Activated T-helper 1 cell treated with anti-CD3 and anti-CD28 coated beads, Interleukin-2, amount 50 U/mL, for 16 hours (primary cell): Measurements from ENCODE around the gene PLXNB3.

Experiments used
- DNase-seq, 2 donors: peaks; one replicate each; pipeline ENCODE4 v3.0.0-alpha.2; 2020; ENCODE audit warnings: low read depth in 1 of 2, low spot score in 1 of 2

The PLXNB3 gene

DNA sequence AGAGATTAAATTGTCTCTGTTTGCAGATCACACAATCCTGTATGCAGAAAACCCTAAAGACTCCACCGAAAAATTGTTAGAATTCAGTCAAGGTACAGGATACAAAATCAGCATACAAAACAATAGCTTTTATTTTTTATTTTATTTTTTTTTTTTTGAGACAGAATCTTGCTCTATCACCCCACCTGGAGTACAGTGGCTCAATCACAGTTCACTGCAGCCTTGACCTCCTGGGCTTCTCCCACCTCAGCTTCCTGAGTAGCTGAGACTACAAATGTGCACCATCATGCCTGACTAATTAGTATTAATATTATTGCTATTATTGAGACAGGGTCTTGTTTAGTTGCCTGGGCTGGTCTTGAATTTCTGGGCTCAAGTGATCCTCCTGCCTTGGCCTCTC, 8.9 kb upstream of the PLXNB3 start:
- DNase-seq, result no peak

DNA sequence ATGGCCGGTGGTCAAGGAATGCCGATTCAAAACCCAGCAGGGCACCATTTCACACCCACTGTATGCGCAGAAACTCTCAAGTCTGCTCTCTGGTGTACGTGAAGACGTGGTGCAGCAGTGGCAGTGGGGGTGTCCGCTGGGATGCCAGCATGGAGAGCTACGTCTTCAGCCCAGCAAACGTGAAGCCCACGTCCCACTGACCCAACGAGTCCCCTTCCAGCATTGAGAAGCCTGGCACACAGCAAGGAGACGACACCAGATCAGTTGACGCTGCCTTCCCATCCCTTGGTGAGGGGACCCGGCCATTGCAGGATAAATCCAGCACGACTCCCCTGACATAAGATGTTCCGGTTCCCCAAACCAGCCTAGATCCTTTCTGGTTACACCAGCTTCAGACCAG, 2.2 kb upstream of the PLXNB3 start:
- no peak for DNase-seq

GRCh38 chrX:153762626-153763173, 1.3 kb upstream of the PLXNB3 start:
- no peak for DNase-seq

- DNase-seq, result no peak
Measured at GRCh38 chrX:153763298-153763932, 634 bp upstream of the PLXNB3 start.

DNA sequence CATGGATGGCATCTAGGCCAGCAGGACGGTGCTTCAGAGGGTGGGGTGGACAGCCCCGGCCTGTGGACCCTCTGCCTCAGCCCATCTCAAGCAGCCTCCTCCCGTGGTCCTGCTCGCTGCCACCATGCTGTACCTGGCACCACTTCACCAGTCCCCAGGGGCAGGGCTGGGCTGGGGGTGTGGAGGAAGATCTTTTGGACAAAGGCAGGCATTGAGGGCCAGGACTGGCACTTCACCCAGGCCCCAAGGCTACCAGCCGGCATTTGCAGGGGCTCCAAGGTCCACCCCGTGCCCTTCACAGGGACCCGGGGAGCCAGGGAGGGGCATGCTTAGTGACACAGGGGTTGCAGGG, 713 bp downstream of the PLXNB3 start:
- DNase-seq, result no peak

- DNase-seq, result no peak
Measured at GRCh38 chrX:153765138-153766079, 1.4 kb downstream of the PLXNB3 start.

DNA sequence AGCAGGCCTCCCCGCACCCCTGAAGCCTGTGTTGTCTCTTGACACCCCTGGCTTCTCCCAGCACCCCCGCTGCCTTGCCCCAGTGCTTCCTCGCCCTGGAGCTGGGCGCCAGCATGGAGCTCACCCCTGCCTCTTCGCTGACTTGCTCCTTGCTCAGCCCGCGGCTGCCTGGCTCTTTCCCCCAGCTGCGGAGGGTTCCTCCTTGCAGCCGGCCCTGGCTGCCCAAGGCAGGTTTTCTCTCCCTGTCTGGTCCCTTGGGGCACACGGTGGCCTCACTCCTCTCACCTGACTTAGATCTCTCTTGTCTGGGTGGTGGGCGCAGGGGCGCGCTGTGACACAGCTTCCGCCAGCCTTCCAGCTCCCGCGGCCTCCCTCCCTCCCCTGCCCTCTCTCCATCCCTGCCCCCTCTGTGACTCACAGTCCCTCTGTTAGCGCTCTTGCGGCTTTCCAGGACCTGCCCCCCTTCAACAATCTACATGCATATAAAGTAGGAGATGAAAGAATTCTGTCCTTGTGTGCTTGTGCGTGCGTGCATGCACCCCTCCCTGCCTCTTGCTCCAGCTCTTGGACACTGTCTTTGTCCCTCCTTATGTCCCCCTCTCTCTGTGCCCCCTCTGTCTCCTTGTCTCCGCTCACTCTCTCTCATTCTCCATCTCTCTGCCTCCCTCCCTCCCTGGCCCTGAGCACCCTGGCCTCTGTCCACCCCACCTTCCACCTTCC, 2.2 kb downstream of the PLXNB3 start:
- DNase-seq, result no peak

- DNase-seq, result no peak
Measured at GRCh38 chrX:153766871-153767673, 3.0 kb downstream of the PLXNB3 start.

DNA sequence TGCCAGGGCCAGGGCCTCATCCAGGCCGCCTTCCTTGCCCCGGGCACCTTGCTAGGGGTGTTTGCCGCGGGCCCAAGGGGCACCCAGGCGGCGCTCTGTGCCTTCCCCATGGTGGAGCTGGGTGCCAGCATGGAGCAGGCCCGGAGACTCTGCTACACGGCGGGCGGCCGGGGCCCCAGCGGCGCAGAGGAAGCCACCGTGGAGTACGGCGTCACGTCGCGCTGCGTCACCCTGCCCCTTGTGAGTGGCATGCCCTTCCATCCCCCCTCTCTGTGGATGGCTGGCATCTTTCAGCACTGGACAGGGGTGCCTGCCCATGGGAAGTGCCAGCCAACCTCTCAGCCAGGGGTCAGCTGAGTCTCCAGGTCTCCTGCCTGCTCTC, 3.6 kb downstream of the PLXNB3 start:
- no peak for DNase-seq

DNA sequence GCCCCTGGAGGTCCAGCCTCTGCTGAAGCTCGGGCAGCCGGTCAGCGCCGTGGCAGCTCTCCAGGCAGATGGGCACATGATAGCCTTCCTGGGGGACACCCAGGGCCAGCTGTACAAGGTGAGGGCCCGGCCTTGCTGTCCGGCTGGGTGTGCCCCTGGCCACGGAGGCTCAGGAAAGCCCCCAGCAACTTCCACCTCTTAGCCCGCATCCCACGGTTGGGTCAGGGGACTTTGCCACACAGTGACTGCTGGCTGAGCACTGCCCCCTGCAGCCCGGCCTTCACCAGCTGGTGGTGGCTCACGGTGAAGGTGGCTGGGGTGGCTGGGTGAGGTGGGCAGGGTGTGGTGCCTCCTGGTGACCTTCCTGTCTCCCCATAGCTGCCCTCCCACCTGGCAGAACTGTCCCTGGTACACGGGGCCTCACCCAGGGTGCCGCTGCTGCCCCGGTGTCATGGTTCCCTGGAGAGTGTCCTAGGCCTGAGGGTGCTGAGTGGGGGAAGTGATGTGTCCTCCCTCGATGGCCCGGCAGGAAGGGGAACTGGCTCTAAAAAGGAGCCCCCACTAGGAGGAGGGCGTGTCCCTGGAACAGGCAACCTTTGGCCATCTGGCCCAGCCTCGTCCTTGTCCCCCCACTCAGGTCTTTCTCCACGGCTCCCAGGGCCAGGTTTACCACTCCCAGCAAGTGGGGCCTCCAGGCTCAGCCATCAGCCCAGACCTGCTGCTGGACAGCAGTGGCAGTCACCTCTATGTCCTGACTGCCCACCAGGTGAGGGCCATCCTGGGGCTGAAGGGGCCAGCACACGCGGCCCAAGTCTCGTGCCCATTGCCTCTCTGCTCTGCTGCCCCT, 4.5 kb downstream of the PLXNB3 start:
- no peak for DNase-seq

DNA sequence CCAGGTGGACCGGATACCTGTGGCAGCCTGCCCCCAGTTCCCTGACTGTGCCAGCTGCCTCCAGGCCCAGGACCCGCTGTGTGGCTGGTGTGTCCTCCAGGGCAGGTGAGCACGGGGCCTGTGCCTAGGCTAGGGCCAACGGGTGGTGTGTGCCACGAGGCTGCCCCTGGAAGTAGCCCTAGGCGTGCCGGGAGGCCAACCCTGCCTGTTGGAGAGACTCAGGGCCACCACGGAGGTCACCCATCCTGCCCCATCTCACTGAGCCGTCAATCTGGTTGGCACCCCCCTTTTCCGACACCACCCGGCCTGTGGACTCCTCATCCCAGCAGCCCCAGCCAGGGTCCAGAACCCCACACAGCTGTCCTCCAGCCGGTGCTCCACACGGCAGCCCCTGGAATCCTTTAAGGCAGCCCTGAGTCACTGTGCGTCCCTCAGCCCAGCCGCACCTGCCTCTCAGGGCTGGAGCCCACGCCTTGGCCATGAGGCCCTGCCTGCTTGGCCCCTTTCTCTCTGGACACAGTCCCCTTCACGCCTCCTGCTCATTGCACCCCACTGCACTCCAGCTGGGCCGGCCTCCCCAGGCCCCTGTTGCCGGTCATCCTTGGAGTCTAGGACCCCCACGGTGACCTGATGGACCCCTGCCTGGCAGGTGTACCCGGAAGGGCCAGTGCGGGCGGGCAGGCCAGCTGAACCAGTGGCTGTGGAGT, 5.3 kb downstream of the PLXNB3 start:
- no peak for DNase-seq

DNA sequence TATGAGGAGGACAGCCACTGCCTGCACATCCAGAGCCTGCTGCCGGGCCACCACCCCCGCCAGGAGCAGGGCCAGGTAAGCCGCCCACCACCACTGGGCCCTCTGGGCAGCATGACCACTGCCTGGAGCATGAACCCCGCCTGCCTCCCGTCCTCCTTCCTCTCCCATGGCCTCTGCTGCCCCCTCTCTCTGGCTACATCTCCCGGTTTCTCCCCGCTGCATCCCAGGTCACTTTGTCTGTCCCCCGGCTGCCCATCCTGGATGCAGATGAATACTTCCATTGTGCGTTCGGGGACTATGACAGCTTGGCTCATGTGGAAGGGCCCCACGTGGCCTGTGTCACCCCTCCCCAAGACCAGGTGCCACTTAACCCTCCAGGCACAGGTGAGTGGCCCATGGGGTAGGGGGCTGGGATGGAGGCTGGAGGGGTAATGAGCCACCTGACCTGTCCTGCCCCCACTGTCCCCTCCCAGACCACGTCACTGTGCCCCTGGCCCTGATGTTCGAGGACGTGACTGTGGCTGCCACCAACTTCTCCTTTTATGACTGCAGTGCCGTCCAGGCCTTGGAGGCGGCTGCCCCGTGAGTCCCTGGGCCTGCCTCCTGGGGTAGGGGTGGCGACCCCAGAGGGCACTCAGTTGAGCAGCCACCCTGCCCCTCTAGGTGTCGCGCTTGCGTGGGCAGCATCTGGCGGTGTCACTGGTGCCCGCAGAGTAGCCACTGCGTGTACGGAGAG, 6.0 kb downstream of the PLXNB3 start:
- DNase-seq, result no peak

GRCh38 chrX:153770601-153771414, 6.8 kb downstream of the PLXNB3 start:
- DNase-seq, result no peak

- no peak for DNase-seq
Measured at GRCh38 chrX:153771415-153772315, 7.6 kb downstream of the PLXNB3 start.

GRCh38 chrX:153772316-153773217, 8.5 kb downstream of the PLXNB3 start:
- DNase-seq, result no peak

DNA sequence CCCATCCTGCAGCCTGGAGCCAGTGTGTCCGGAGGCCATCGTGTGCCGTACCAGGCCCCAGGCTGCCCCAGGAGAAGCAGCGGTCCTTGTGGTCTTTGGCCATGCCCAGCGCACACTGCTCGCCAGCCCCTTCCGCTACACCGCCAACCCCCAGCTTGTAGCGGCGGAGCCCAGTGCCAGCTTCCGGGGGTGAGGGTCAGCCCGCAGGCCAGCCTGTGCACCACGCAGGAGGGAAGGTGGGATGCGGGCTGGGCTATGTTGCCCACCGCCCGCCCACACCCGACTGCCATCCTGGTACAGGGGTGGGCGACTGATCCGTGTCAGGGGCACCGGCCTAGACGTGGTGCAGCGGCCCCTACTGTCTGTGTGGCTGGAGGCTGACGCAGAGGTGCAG, 9.2 kb downstream of the PLXNB3 start:
- no peak for DNase-seq
